Panc1 (cell line): ENCODE data around the gene MFSD2A.

Experiments used
- POLR2AphosphoS5 ChIP-seq: IDR thresholded peaks from 2 replicates; pipeline ENCODE4 v1.6.1; 2012; ENCODE audit warnings: mild to moderate bottlenecking, low read depth, low read length, moderate library complexity
- SIN3A ChIP-seq: IDR thresholded peaks from 2 replicates; pipeline ENCODE4 v1.6.1; 2012; ENCODE audit warnings: low read depth, mild to moderate bottlenecking, low read length, moderate library complexity, borderline replicate concordance; ENCODE audit not compliant: insufficient read depth
- TF ChIP-seq, protein P1 (sequence below): fragments of 450-650 bp; IDR thresholded peaks from 2 replicates; pipeline ENCODE4 v1.5.1; 2017; ENCODE audit warnings: mild to moderate bottlenecking
- TF ChIP-seq, protein P2 (sequence below), 2 experiments: IDR thresholded peaks; 2 replicates each; pipeline ENCODE4 v1.6.1; 2011 to 2012; ENCODE audit warnings: low read depth in 2 of 2, control low read depth in 1 of 2, low read length in 1 of 2, mild to moderate bottlenecking in 1 of 2, moderate library complexity in 1 of 2; ENCODE audit not compliant: insufficient read depth in 1 of 2

DNA sequence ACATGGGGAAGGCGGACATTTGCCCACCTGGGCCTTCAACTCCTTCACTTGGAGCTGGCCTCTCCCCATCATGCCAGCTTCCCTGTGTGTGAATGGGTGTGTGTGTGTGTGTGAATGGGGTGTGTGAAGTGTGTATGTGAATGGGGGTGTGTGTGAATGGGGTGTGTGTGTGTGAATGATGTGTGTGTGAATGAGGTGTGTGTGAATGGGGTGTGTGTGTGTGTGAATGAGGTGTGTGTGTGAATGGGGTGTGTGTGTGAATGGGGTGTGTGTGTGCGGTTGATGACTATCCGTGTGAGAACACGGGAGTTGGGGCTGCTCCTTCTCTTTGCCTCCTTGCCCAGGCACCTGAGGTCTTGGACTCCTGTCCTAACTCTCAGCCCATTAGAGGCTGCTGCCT, 9.6 kb downstream of the MFSD2A start:
- TF ChIP-seq, protein P1, sequence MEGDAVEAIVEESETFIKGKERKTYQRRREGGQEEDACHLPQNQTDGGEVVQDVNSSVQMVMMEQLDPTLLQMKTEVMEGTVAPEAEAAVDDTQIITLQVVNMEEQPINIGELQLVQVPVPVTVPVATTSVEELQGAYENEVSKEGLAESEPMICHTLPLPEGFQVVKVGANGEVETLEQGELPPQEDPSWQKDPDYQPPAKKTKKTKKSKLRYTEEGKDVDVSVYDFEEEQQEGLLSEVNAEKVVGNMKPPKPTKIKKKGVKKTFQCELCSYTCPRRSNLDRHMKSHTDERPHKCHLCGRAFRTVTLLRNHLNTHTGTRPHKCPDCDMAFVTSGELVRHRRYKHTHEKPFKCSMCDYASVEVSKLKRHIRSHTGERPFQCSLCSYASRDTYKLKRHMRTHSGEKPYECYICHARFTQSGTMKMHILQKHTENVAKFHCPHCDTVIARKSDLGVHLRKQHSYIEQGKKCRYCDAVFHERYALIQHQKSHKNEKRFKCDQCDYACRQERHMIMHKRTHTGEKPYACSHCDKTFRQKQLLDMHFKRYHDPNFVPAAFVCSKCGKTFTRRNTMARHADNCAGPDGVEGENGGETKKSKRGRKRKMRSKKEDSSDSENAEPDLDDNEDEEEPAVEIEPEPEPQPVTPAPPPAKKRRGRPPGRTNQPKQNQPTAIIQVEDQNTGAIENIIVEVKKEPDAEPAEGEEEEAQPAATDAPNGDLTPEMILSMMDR, result no peak
- TF ChIP-seq POLR2AphosphoS5, result no peak
- TF ChIP-seq, protein P2, sequence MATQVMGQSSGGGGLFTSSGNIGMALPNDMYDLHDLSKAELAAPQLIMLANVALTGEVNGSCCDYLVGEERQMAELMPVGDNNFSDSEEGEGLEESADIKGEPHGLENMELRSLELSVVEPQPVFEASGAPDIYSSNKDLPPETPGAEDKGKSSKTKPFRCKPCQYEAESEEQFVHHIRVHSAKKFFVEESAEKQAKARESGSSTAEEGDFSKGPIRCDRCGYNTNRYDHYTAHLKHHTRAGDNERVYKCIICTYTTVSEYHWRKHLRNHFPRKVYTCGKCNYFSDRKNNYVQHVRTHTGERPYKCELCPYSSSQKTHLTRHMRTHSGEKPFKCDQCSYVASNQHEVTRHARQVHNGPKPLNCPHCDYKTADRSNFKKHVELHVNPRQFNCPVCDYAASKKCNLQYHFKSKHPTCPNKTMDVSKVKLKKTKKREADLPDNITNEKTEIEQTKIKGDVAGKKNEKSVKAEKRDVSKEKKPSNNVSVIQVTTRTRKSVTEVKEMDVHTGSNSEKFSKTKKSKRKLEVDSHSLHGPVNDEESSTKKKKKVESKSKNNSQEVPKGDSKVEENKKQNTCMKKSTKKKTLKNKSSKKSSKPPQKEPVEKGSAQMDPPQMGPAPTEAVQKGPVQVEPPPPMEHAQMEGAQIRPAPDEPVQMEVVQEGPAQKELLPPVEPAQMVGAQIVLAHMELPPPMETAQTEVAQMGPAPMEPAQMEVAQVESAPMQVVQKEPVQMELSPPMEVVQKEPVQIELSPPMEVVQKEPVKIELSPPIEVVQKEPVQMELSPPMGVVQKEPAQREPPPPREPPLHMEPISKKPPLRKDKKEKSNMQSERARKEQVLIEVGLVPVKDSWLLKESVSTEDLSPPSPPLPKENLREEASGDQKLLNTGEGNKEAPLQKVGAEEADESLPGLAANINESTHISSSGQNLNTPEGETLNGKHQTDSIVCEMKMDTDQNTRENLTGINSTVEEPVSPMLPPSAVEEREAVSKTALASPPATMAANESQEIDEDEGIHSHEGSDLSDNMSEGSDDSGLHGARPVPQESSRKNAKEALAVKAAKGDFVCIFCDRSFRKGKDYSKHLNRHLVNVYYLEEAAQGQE (IDR thresholded peaks at IDR 0.05; ENCODE audit: insufficient read depth in 1 of 2, low read depth in 2 of 2, low read length in 1 of 2), result no peak
- no peak for TF ChIP-seq SIN3A
